Keratinocyte (primary cell): ENCODE measurements around the gene RNF6.

Experiments used
- EZH2 ChIP-seq: IDR thresholded peaks from one replicate; pipeline ENCODE4 v1.6.1; 2012; ENCODE audit warnings: inconsistent platforms, mild to moderate bottlenecking, low read length, moderate library complexity
- TF ChIP-seq, protein P1 (sequence below), 3 experiments: IDR thresholded peaks in 1 of 3; conservative IDR thresholded peaks in 1 of 3; optimal IDR thresholded peaks in 1 of 3; 2 replicates in 2 of 3; 3 replicates in 1 of 3; pipeline versions ENCODE3 to v1.5.1; 2011; ENCODE audit warnings: low read length in 3 of 3, mild to moderate bottlenecking in 3 of 3, moderate library complexity in 2 of 3, control low read depth in 1 of 3, inconsistent platforms in 1 of 3; ENCODE audit not compliant: insufficient read depth in 2 of 3; ENCODE audit errors: extremely low read depth in 1 of 3

DNA sequence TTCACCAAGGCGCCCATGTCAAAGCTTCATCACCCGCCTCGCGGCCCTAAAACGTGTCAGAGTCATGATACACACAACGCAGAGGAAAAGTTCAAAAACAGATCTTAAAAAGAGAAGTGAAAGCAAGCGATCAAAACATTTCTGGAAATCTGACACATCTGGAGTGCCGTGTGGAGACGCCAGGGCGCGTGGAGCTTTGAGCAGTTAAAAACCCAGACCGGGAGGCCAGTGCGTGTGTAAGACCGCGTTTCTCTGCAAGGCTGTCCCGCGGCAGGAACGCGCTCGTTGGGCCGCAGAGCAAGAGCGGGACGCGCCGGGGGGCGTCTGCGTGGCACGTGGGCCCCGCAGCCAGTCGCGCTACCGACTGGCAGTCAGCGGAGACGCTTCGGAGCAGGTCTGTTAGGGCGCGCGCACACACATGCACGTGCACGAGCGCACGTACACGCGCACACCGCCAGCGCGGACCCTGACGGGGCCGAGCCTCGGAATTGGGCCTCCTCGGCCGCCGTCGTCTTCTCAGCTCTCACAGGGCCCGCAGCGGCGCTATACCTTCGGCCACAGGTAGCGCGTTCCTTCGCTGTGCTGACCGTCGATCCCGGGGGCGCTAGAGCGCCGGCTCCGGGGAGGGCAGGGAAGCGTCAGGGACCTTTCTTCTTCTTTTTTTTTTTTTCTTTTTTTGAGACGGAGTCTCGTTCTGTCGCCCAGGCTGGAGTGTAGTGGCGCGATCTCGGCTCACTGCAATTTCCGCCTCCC, 35.8 kb downstream of the RNF6 start:
- TF ChIP-seq, protein P1, sequence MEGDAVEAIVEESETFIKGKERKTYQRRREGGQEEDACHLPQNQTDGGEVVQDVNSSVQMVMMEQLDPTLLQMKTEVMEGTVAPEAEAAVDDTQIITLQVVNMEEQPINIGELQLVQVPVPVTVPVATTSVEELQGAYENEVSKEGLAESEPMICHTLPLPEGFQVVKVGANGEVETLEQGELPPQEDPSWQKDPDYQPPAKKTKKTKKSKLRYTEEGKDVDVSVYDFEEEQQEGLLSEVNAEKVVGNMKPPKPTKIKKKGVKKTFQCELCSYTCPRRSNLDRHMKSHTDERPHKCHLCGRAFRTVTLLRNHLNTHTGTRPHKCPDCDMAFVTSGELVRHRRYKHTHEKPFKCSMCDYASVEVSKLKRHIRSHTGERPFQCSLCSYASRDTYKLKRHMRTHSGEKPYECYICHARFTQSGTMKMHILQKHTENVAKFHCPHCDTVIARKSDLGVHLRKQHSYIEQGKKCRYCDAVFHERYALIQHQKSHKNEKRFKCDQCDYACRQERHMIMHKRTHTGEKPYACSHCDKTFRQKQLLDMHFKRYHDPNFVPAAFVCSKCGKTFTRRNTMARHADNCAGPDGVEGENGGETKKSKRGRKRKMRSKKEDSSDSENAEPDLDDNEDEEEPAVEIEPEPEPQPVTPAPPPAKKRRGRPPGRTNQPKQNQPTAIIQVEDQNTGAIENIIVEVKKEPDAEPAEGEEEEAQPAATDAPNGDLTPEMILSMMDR (optimal IDR thresholded peaks at IDR 0.05 in 1 of 3, IDR thresholded peaks at IDR 0.05 in 1 of 3, conservative IDR thresholded peaks at IDR 0.05 in 1 of 3; ENCODE audit: extremely low read depth in 1 of 3, insufficient read depth in 2 of 3, low read length in 3 of 3), result peak; percentile 34 to 70 (median 59)
- no peak for TF ChIP-seq EZH2
